ENCODE results near the gene CSTF2T.
"Not testable (repeated sequence)": the region's sequence is repeated elsewhere in the genome, so short reads cannot be mapped to it uniquely, and the experiment has no call there.

CSTF2T gene

GRCh38 chr10:51700228-51700817, 928 bp upstream of the CSTF2T start:
- DNase-seq (ENCODE audit: extremely low spot score, insufficient read length, low read depth) (no peak), FAIRE-seq (no peak)

DNA sequence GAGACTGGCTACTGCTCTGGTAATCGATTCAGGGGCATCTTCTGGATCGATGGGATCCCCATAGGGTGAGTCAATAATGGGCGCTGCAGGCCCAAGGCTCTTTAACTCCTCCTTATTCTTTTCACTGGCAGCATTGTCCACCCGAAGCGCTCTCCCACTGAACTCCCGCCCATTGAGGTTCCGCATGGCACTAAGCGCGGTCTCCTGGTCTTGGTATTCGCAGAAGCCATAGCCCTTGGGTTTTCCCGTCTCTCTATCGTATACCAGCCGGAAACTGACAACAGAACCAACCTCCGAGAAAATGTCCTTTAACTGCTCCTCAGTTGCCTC, 285 bp downstream of the CSTF2T start:
- no peak for FAIRE-seq

DNA sequence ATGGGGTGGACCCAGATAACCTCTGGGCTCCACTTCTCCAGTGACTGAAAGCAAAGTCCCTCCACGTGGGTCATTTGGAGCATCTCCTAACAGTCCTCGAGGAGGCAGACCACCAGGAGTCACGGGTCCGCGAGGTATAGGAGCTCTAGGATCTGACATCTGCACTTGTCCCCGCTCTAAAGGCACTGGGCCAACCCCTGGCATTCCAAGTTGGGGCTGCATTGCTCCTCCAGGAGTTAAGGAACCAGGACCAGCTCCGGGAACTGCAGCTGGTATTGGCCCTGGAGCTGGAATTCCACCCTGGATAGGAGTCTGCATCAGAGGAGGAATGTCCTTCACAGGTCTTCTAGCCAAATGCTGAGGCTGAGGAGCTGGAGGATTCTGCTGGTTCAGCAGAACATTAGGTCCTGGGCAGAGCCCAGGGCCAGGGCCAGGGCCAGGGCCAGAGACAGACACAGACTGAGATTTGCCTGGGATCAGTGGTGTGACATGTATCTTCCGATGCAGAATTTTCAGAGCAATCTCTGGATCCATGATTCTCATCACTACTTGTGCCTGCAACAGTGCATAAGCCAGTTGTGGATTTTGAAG, 827 bp downstream of the CSTF2T start:
- DNase-seq (ENCODE audit: extremely low spot score, insufficient read length, low read depth) (no peak), FAIRE-seq (no peak)

More for the DNA sequence above, 285 bp downstream of the CSTF2T start:
- no peak for DNase-seq (ENCODE audit: extremely low spot score, insufficient read length, low read depth)

- FAIRE-seq = no peak
- DNase-seq (ENCODE audit: extremely low spot score, insufficient read length, low read depth) = no peak
Observed at GRCh38 chr10:51696251-51696650, 3.1 kb downstream of the CSTF2T start.

DNA sequence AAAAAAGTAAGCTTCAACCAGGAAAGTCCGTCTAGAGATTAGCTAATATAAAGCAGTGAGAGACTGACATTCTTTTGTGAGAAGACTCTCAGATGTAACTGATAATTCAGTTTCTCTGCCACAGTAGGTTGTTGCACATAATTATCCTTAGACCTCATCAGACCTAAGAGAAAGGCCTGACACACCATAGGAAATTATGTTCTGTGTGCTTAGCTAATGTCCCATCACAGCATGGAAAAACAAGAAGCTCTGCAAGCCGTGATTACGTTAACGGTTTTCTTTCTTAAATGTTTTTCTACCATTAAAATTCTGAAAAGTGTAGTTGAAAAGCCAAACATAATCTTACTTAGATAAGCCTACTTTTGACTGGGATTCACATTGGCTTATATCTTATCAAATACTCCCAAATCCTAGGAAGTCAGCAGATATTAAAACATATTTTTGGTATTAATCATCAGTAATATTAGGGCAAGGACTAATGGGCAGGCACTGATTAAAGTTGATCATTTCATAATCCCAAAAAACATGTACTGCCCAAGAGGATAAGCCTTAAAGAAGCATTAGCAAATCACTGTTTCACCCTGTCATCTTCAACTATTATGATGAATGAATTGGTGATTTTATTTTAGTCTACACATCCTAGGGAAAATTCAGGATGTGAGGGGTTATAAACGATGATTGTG, 5.2 kb downstream of the CSTF2T start:
- FAIRE-seq (no peak), DNase-seq (ENCODE audit: extremely low spot score, insufficient read length, low read depth) (no peak)

DNA sequence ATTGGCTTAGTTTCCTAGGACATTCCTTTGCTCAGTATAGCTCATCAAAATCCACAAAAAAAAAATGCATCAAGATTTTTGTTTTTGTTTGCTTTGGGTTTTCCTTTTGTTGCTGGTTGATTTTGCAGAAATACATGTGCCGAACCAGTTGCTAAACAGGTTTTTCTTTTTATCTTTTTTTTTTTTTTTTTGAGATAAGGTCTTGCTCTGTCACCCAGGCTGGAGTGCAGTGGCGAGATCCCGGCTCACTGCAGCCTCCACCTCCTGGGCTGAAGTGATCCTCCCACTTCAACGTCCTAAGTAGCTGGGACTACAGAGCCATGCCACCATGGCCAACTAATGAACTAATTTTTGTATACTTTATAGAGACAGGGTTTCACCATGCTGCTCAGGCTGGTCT, 8.3 kb downstream of the CSTF2T start:
- FAIRE-seq (no peak), DNase-seq (ENCODE audit: extremely low spot score, insufficient read length, low read depth) (no peak)

DNA sequence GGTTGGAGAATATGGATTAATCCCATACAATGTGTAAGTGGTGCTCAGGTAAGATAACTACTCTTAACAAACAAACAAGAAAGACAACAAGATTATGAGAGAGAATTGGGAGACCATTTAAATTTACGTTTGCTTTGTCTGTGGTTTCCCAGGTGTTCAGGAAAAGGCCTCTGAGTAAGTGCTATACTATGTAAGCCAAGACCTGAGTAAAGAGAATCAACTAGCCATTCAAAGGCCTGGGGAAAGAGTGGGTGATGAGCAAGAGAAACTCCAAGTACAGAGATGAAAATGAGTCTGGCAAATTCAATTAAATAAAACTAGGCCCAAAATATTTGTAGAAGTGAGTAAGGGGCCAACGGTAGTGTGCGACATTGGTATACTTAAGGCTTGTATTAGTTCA, 9.9 kb downstream of the CSTF2T start:
- no peak for DNase-seq (ENCODE audit: extremely low spot score, insufficient read length, low read depth)
- no peak for FAIRE-seq

DNA sequence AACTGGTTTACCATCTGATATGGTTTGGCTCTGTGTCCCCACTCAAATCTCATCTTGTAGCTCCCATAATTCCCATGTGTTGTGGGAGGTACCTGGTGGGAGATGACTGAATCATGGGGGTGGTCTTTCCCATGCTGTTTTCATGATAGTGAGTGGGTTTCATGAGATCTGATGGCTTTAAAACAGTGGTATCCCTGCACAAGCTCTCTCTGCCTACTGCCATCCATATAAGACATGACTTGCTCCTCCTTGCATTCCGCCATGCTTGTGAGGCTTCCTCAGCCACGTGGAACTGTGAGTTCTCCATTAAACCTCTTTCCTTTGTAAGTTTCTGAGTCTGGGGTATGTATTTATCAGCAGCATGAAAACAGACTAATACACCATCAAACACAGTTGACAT, 10.6 kb downstream of the CSTF2T start:
- DNase-seq (ENCODE audit: extremely low spot score, insufficient read length, low read depth); FAIRE-seq: not testable (repeated sequence)

- no peak for FAIRE-seq
- no peak for DNase-seq (ENCODE audit: extremely low spot score, insufficient read length, low read depth)
Observed at GRCh38 chr10:51687296-51687695, 12.1 kb downstream of the CSTF2T start.

DNA sequence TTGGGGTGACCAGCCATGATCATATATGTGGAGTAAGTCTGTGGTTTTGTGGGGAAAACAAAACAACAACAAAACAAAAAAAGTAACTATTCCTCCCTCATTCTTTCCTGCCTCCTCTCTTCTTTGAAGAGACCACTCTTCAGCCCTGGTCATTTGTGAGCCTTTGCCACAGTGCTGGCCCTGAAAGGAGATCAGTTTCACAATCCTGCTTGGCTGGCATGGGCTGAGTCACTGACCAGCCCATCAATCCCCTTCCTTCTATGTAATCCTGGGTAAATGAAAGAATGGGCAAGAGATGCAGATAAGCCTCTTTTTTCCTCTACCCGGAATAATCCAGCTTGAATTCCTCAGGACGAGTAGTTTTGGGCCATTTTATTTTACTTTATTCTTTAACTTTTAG, 13.6 kb downstream of the CSTF2T start:
- DNase-seq (ENCODE audit: extremely low spot score, insufficient read length, low read depth) (no peak), FAIRE-seq (no peak)

DNA sequence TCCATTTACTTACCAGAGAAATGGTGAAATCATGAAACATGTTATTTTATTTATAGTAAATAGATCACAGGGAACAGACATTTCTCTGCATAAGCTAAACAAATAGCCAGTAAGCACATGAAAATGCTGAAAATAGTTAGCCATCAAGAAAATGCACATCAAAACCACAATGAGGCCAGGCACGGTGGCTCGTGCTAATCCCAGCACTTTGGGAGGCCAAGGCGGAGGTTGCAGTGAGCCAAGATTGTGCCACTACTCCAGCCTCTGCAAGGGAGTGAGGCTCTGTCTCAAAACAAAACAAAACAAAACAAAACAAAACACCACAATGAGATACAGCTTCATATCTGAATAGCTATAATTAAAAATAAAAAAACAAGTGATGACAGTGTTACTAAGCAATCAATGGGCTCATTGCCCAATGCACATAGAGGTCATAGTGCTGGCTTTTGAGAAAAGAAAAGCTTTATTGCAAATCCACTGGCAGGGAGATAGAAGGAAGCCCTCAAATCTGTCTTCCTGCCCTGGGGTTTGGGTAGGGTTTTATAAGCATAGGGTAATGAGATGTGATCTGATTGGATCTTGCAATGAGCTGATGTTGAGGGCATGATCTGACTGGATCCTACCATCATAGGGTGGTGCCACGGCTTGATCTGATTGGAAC, 16.2 kb downstream of the CSTF2T start:
- FAIRE-seq = no peak
- DNase-seq (ENCODE audit: extremely low spot score, insufficient read length, low read depth) = no peak

- FAIRE-seq (no peak), DNase-seq (ENCODE audit: extremely low spot score, insufficient read length, low read depth) (no peak)
Observed at GRCh38 chr10:51679841-51680240, 19.6 kb downstream of the CSTF2T start.

DNA sequence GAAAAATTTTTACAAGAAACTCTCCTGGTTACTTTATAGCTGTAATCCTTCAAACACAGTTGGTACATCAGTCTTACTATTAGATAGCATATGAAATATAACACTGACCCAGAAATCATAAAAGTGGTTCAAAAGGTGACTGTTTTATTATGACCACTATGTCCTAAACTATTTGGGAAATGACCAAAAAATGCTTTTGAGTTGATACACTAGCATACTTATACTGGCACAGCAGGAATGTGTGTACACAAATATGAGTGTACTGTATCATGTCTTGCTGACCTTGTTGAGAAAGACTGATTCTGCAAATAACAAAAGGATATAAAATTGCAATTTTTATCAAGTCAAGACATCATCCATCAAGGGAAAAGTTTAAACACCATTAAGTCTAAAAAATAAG, 24.3 kb downstream of the CSTF2T start:
- FAIRE-seq = no peak
- DNase-seq (ENCODE audit: extremely low spot score, insufficient read length, low read depth) = no peak

DNA sequence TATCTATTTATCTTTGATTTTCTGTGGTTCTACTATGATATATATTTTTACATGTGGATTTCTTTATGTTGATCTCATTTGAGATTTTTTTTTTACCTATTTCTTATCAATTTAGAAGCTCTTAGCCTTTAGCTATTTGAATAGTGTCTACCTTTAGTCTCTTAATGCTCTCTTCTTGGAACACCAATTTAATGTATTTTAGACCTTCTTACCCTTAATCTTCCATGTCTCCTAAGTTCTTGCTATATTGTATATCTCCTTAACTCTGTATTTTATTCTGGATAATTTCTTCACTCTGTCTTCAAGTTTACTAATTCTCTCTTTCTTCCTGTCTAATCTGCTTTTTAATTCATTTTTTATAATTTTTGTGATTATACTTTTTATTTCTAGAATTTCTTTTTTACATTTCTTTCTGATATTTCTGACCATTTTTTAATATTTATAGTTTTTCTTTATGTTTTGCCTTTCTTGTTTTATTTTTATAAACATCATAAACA, 27.3 kb downstream of the CSTF2T start:
- FAIRE-seq = no peak

DNA sequence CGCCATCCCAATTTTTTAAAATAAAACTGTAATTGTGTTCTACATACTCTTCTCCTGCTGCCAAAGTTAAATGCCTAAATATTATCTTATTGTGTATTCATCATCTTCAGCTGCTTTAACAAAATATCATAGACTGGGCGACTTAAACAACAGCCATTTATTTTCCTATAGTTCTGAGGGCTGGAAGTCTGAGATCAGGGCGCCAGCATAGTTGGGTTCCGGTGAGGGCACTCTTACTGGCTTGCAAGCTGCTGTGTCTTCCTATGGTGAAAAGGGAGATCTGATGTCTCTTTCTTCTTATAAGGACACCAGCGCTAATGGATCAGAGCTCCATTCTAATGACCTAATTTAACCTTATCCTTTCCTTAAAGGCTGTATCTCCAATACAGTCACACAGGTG, 30.4 kb downstream of the CSTF2T start:
- no peak for FAIRE-seq
- DNase-seq (ENCODE audit: extremely low spot score, insufficient read length, low read depth) = no peak

More for the DNA sequence above, 27.3 kb downstream of the CSTF2T start:
- no peak for DNase-seq (ENCODE audit: extremely low spot score, insufficient read length, low read depth)

- FAIRE-seq = no peak
Observed at GRCh38 chr10:51668336-51668689, 31.1 kb downstream of the CSTF2T start.

GRCh38 chr10:51667678-51668335, 31.6 kb downstream of the CSTF2T start:
- no peak for DNase-seq (ENCODE audit: extremely low spot score, insufficient read length, low read depth)
- FAIRE-seq = no peak

More at GRCh38 chr10:51668336-51668689, 31.1 kb downstream of the CSTF2T start:
- no peak for DNase-seq (ENCODE audit: extremely low spot score, insufficient read length, low read depth)

DNA sequence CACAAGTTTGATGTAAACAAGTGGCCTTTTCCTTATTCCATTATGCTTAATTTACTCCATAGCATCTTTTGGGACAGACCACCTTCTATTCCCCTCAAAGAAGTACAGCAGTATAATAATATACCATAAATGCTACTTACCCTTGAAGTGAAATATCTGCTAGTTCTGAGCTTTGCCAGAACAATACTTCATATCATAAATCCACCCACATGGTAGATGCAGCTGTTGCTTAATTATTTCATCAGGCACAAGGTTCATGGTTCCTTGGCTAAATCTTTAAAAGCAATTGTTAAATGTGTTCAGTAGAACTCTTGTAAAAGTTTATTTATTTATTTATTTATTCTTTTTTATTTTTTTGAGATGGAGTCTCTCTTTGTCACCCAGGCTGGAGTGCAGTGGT, 32.9 kb downstream of the CSTF2T start:
- DNase-seq (ENCODE audit: extremely low spot score, insufficient read length, low read depth) (no peak), FAIRE-seq (no peak)

- DNase-seq (ENCODE audit: extremely low spot score, insufficient read length, low read depth) = no peak
- no peak for FAIRE-seq
Observed at GRCh38 chr10:51663086-51663485, 36.3 kb downstream of the CSTF2T start.

- no peak for FAIRE-seq
- no peak for DNase-seq (ENCODE audit: extremely low spot score, insufficient read length, low read depth)
Observed at GRCh38 chr10:51659344-51659743, 40.1 kb downstream of the CSTF2T start.

- FAIRE-seq = no peak
- no peak for DNase-seq (ENCODE audit: extremely low spot score, insufficient read length, low read depth)
Observed at GRCh38 chr10:51658000-51658399, 41.4 kb downstream of the CSTF2T start.

All from GM18507 (cell line).